ENCODE measurements around the gene GNG14. TPM values are rescaled to one million over a fixed set of nuclear protein-coding genes. Genes with fewer than 3 reads are reported as not detected.
A peak's percentile ranks its signal among the peaks of the same experiment; 100 is the strongest.
"Not testable (repeated sequence)": the region's sequence is repeated elsewhere in the genome, so short reads cannot be mapped to it uniquely, and the experiment has no call there.

The GNG14 gene
- total RNA-seq, 1 donor from 2014 or later = not detected

GRCh38 chr19:12696366-12697335, 8.9 kb downstream of the GNG14 start, which contains the start of gene FBXW9:
FBXW9 (minus strand) TSS chr19:12696631; CDS start chr19:12696581, 50 bp downstream.
- peak; percentile 83 for ATAC-seq

- not testable (repeated sequence) for ATAC-seq
These were observed 9.6 kb downstream of the GNG14 start for GRCh38 chr19:12697425-12697824.

- ATAC-seq = no peak
These were observed 10.3 kb downstream of the GNG14 start for GRCh38 chr19:12698138-12698537.

GRCh38 chr19:12701596-12702282, 13.9 kb downstream of the GNG14 start:
- ATAC-seq = no peak

GRCh38 chr19:12703046-12703445, 15.2 kb downstream of the GNG14 start:
- ATAC-seq = no peak

GRCh38 chr19:12705169-12705568, 17.4 kb downstream of the GNG14 start:
- no peak for ATAC-seq

GRCh38 chr19:12705654-12706331, 18.0 kb downstream of the GNG14 start:
- ATAC-seq = peak; percentile 3

GRCh38 chr19:12706332-12706718, 18.5 kb downstream of the GNG14 start:
- peak; percentile 6 for ATAC-seq

GRCh38 chr19:12708641-12709040, 20.8 kb downstream of the GNG14 start:
- no peak for ATAC-seq

GRCh38 chr19:12711187-12711586, 23.4 kb downstream of the GNG14 start:
- no peak for ATAC-seq

- ATAC-seq = not testable (repeated sequence)
These were observed 24.3 kb downstream of the GNG14 start for GRCh38 chr19:12712077-12712476.

GRCh38 chr19:12713304-12713703, 25.5 kb downstream of the GNG14 start:
- not testable (repeated sequence) for ATAC-seq

GRCh38 chr19:12715102-12715501, 27.3 kb downstream of the GNG14 start:
- ATAC-seq = no peak

- ATAC-seq = no peak
These were observed 28.1 kb downstream of the GNG14 start for GRCh38 chr19:12715929-12716328.

GRCh38 chr19:12720296-12720695, 32.5 kb downstream of the GNG14 start:
- no peak for ATAC-seq

- ATAC-seq = peak; percentile 2
These were observed 33.3 kb downstream of the GNG14 start for GRCh38 chr19:12720851-12721655.

- ATAC-seq = peak; percentile 70
These were observed 34.1 kb downstream of the GNG14 start for GRCh38 chr19:12721656-12722565.

- ATAC-seq = peak; percentile 87
These were observed 35.0 kb downstream of the GNG14 start for GRCh38 chr19:12722566-12723380.

GRCh38 chr19:12723381-12723640, 35.5 kb downstream of the GNG14 start:
- ATAC-seq = no peak

Data from esophagus mucosa (tissue), 1 donor.